H9 (cell line): ENCODE measurements around the gene CLDN2. TPM values are rescaled to one million over a fixed set of nuclear protein-coding genes. Genes with fewer than 3 reads are reported as not detected.

ENCODE experiments used
- DNase-seq: peaks from one replicate; pipeline ENCODE4 v3.0.0-alpha.2; 2017
- H2AFZ ChIP-seq: one replicate; pipeline ENCODE4 v1.6.1; 2013; ENCODE audit warnings: mild to moderate bottlenecking, low read length, control low read depth, moderate library complexity
- H2AK5ac ChIP-seq: 2 replicates; pipeline ENCODE4 v1.6.1; 2013; ENCODE audit warnings: low read length, control low read depth, mixed read lengths; ENCODE audit not compliant: insufficient read length
- H2BK120ac ChIP-seq: one replicate; pipeline ENCODE4 v1.6.1; 2013; ENCODE audit warnings: low read depth, mild to moderate bottlenecking, low read length, control low read depth, inconsistent platforms; ENCODE audit not compliant: poor library complexity, severe bottlenecking
- H2BK12ac ChIP-seq: 2 replicates; pipeline ENCODE4 v1.6.1; 2013; ENCODE audit warnings: low read length, control low read depth, mixed read lengths, low read depth; ENCODE audit not compliant: insufficient read length
- H2BK15ac ChIP-seq: 2 replicates; pipeline ENCODE4 v1.6.1; 2013; ENCODE audit warnings: low read depth, low read length, control low read depth
- H2BK20ac ChIP-seq: one replicate; pipeline ENCODE4 v1.6.1; 2013; ENCODE audit warnings: low read depth, mild to moderate bottlenecking, low read length, control low read depth, inconsistent platforms; ENCODE audit not compliant: poor library complexity, severe bottlenecking
- H2BK5ac ChIP-seq: 2 replicates; pipeline ENCODE4 v1.6.1; 2013; ENCODE audit warnings: low read length, control low read depth, mixed read lengths; ENCODE audit not compliant: insufficient read length
- H3K14ac ChIP-seq: 2 replicates; pipeline ENCODE4 v1.6.1; 2013; ENCODE audit warnings: low read length, control low read depth; ENCODE audit not compliant: insufficient read depth
- H3K18ac ChIP-seq: 2 replicates; pipeline ENCODE4 v1.6.1; 2013; ENCODE audit warnings: low read depth, mild to moderate bottlenecking, mixed read lengths, low read length, control low read depth; ENCODE audit not compliant: insufficient read length
- H3K23ac ChIP-seq: 2 replicates; pipeline ENCODE4 v1.6.1; 2013; ENCODE audit warnings: low read length, control low read depth, mixed read lengths, low read depth; ENCODE audit not compliant: insufficient read length
- H3K23me2 ChIP-seq: 2 replicates; pipeline ENCODE4 v1.6.1; 2013; ENCODE audit warnings: low read depth, mild to moderate bottlenecking, mixed read lengths, low read length, control low read depth; ENCODE audit not compliant: insufficient read length, poor library complexity, severe bottlenecking
- H3K27ac ChIP-seq: 2 replicates; pipeline ENCODE4 v1.5.1; 2013; ENCODE audit warnings: low read length, control low read depth, mixed read lengths, low read depth; ENCODE audit not compliant: insufficient read length
- H3K27me3 ChIP-seq: 2 replicates; pipeline ENCODE4 v1.6.1; 2013; ENCODE audit warnings: low read length, control low read depth, inconsistent platforms; ENCODE audit not compliant: insufficient read depth
- H3K4ac ChIP-seq: 2 replicates; pipeline ENCODE4 v1.6.1; 2013; ENCODE audit warnings: low read depth, mild to moderate bottlenecking, control low read depth, inconsistent platforms, low read length, moderate library complexity
- H3K4me1 ChIP-seq: 2 replicates; pipeline ENCODE4 v1.6.1; 2013; ENCODE audit warnings: low read length, control low read depth, inconsistent platforms; ENCODE audit not compliant: insufficient read depth
- H3K4me2 ChIP-seq: 2 replicates; pipeline ENCODE4 v1.6.1; 2013; ENCODE audit warnings: low read length, control low read depth, mixed read lengths; ENCODE audit not compliant: insufficient read length, insufficient read depth
- H3K56ac ChIP-seq: 2 replicates; pipeline ENCODE4 v1.6.1; 2013; ENCODE audit warnings: low read depth, mild to moderate bottlenecking, mixed read lengths, low read length, control low read depth; ENCODE audit not compliant: insufficient read length
- H3K79me1 ChIP-seq: 2 replicates; pipeline ENCODE4 v1.6.1; 2013; ENCODE audit warnings: low read depth, mild to moderate bottlenecking, moderate library complexity, low read length, control low read depth, inconsistent platforms; ENCODE audit not compliant: insufficient read depth, poor library complexity, severe bottlenecking
- H3K79me2 ChIP-seq: 2 replicates; pipeline ENCODE4 v1.6.1; 2013; ENCODE audit warnings: low read length, control low read depth, inconsistent platforms; ENCODE audit not compliant: insufficient read depth
- H3K9ac ChIP-seq: 2 replicates; pipeline ENCODE4 v1.6.1; 2013; ENCODE audit warnings: low read length, control low read depth, mixed read lengths; ENCODE audit not compliant: insufficient read length; ENCODE audit errors: extremely low read depth
- H3K9me3 ChIP-seq: one replicate; pipeline ENCODE4 v1.6.1; 2013; ENCODE audit warnings: low read depth, low read length, inconsistent platforms; ENCODE audit not compliant: control insufficient read depth
- H3T11ph ChIP-seq: one replicate; pipeline ENCODE4 v1.6.1; 2013; ENCODE audit warnings: mild to moderate bottlenecking, low read length, control low read depth, inconsistent platforms
- H4K20me1 ChIP-seq: one replicate; pipeline ENCODE4 v1.6.1; 2013; ENCODE audit not compliant: control insufficient read depth, insufficient read length, insufficient read depth
- H4K5ac ChIP-seq: 2 replicates; pipeline ENCODE4 v1.6.1; 2013; ENCODE audit warnings: low read depth, mild to moderate bottlenecking, mixed read lengths, low read length, control low read depth; ENCODE audit not compliant: insufficient read length
- H4K8ac ChIP-seq: replicated peaks from 2 replicates; pipeline ENCODE4 v1.6.1; 2013; ENCODE audit warnings: low read length, control low read depth, mixed read lengths, low read depth; ENCODE audit not compliant: insufficient read length
- H4K91ac ChIP-seq: 2 replicates; pipeline ENCODE4 v1.6.1; 2013; ENCODE audit warnings: low read depth, mild to moderate bottlenecking, moderate library complexity, mixed read lengths, low read length, control low read depth; ENCODE audit not compliant: insufficient read length
- H3K27ac Mint-ChIP-seq, 3 experiments: 2 replicates in 2 of 3; 3 replicates in 1 of 3; pipeline ENCODE4 v1.8.0; 2020 to 2021; ENCODE audit warnings: mixed read lengths in 3 of 3, mild to moderate bottlenecking in 1 of 3, moderate library complexity in 1 of 3
- H3K27me3 Mint-ChIP-seq: 2 replicates; pipeline ENCODE4 v1.8.0; 2021; ENCODE audit warnings: low read depth, mild to moderate bottlenecking, moderate library complexity, mixed read lengths
- H3K36me3 Mint-ChIP-seq, 3 experiments: 2 replicates in 2 of 3; 3 replicates in 1 of 3; pipeline ENCODE4 v1.8.0; 2020 to 2021; ENCODE audit warnings: low read depth in 3 of 3, mixed read lengths in 3 of 3; ENCODE audit not compliant: insufficient read depth in 1 of 3
- H3K4me1 Mint-ChIP-seq, 2 experiments: 2 replicates each; pipeline ENCODE4 v1.8.0; 2020; ENCODE audit warnings: mixed read lengths in 2 of 2
- H3K4me3 Mint-ChIP-seq, 2 experiments: 2 replicates in 1 of 2; 3 replicates in 1 of 2; pipeline ENCODE4 v1.8.0; 2020 to 2021; ENCODE audit warnings: mild to moderate bottlenecking in 2 of 2, mixed read lengths in 2 of 2, moderate library complexity in 1 of 2
- H3K9me3 Mint-ChIP-seq, 2 experiments: 2 replicates in 1 of 2; 3 replicates in 1 of 2; pipeline ENCODE4 v1.8.0; 2020; ENCODE audit warnings: mild to moderate bottlenecking in 2 of 2, mixed read lengths in 2 of 2, moderate library complexity in 1 of 2
- CTCF ChIP-seq: fragments of 200-600 bp; sonication (generic); conservative IDR thresholded peaks from 3 replicates; pipeline ENCODE4 v1.8.0; 2021; ENCODE audit warnings: antibody characterized with exemption, mild to moderate bottlenecking
- WGBS: extraction: QIAGEN DNeasy Blood & Tissue Kit; methylation state at CpG from one replicate; pipeline ENCODE4 v1.1.7; 2013; ENCODE audit warnings: missing lambda C conversion rate, low lambda C conversion rate, mixed read lengths; ENCODE audit not compliant: insufficient read length; ENCODE audit errors: extremely low coverage; 5-methylcytosine and 5-hydroxymethylcytosine counted together
- total RNA-seq: library from RNA; stranded (reverse); gene quantifications from 2 replicates; pipeline ENCODE4 v1.2.1, GENCODE V29; 2021

The CLDN2 gene
- total RNA-seq, 1 experiment from 2014 or later: not detected

GRCh38 chrX:106935175-106935574 is 15.0 kb downstream of the CLDN2 start:
- Mint-ChIP-seq H3K4me3 (no peak overlapping the region), H3K36me3 (no peaks in the 10 kb centered on the region; a peak in 1 of 7 replicates), H3K27me3 (no peaks in the 10 kb centered on the region; the same call in 1 of the 2 replicates), H3K9me3 (peaks cover 0 to 11% of the 10 kb centered on the region in 2 experiments; a peak in 2 of 5 replicates), H3K27ac (peak overlapping the region in 1 of 3 experiments; percentile 78; a peak in 1 of 7 replicates), H3K4me1 (no peaks in the 10 kb centered on the region)
- H3K4ac ChIP-seq: no peak overlapping the region
- no peak overlapping the region for H4K91ac ChIP-seq
- no peak overlapping the region for H2BK12ac ChIP-seq
- no peaks in the 10 kb centered on the region for H3K27me3 ChIP-seq
- H2BK20ac ChIP-seq: no peak overlapping the region
- no peaks in the 10 kb centered on the region for H3K79me2 ChIP-seq
- no peak overlapping the region for H2BK120ac ChIP-seq
- no peak overlapping the region for H3K18ac ChIP-seq
- H3T11ph ChIP-seq: no peak overlapping the region
- peaks cover 10% of the 10 kb centered on the region for H3K9me3 ChIP-seq
- no peak overlapping the region for H2BK15ac ChIP-seq
- no peaks in the 10 kb centered on the region for H4K20me1 ChIP-seq
- H3K56ac ChIP-seq: no peak overlapping the region
- no peak overlapping the region for H2AFZ ChIP-seq
- no peak overlapping the region for H3K4me2 ChIP-seq
- H3K27ac ChIP-seq: no peak overlapping the region
- no peak overlapping the region for H3K14ac ChIP-seq
- H4K8ac ChIP-seq: no peak overlapping the region
- H2BK5ac ChIP-seq: no peak overlapping the region
- no peak overlapping the region for H2AK5ac ChIP-seq
- no peak overlapping the region for H3K9ac ChIP-seq
- no peak for TF ChIP-seq CTCF
- H3K4me1 ChIP-seq: no peaks in the 10 kb centered on the region
- WGBS: no CpG with 5 or more reads among the region's 4 CpGs
- H3K23ac ChIP-seq: no peak overlapping the region
- no peaks in the 10 kb centered on the region for H3K23me2 ChIP-seq
- no peaks in the 10 kb centered on the region for H3K79me1 ChIP-seq
- DNase-seq: no peak
- H4K5ac ChIP-seq: no peak overlapping the region
